ENCODE measurements around the gene PLA2G4F.

Gene PLA2G4F

DNA sequence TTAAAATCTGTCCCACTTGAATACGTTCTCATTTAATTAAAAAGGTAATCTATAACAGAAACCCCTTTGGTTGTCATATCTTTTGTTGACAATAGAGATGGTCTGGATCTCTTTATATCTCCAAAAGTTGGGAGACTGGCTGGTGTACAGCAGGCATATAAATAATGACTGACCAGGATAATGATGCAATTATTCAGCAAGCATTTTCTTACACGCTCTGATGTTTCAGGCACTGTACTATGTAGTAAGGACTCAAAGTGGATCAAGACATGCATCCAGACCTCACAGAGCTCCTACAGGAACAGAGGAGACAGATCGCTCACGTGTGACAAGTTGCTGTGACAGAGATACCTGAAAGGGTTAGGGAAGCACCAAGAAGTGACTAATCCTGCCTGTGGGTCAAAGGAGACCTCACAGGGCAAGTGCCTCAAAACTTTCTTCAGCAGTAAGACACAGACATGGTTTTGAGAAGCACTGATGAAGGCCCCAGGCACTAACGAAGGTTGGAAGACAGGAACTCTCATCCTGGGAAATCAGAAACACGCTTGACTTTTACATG, 26.0 kb upstream of the PLA2G4F start:
- no peak overlapping the region for H3K27ac ChIP-seq (replicated peaks)
- DNase-seq (ENCODE audit: low read depth in 1 of 2, low spot score in 1 of 2), result peak in 1 of 2 experiments; percentile 43
- no peaks in the 10 kb centered on the region for H3K27me3 ChIP-seq (ENCODE audit: insufficient read depth, poor library complexity, severe bottlenecking)
- TF ChIP-seq, protein P1, sequence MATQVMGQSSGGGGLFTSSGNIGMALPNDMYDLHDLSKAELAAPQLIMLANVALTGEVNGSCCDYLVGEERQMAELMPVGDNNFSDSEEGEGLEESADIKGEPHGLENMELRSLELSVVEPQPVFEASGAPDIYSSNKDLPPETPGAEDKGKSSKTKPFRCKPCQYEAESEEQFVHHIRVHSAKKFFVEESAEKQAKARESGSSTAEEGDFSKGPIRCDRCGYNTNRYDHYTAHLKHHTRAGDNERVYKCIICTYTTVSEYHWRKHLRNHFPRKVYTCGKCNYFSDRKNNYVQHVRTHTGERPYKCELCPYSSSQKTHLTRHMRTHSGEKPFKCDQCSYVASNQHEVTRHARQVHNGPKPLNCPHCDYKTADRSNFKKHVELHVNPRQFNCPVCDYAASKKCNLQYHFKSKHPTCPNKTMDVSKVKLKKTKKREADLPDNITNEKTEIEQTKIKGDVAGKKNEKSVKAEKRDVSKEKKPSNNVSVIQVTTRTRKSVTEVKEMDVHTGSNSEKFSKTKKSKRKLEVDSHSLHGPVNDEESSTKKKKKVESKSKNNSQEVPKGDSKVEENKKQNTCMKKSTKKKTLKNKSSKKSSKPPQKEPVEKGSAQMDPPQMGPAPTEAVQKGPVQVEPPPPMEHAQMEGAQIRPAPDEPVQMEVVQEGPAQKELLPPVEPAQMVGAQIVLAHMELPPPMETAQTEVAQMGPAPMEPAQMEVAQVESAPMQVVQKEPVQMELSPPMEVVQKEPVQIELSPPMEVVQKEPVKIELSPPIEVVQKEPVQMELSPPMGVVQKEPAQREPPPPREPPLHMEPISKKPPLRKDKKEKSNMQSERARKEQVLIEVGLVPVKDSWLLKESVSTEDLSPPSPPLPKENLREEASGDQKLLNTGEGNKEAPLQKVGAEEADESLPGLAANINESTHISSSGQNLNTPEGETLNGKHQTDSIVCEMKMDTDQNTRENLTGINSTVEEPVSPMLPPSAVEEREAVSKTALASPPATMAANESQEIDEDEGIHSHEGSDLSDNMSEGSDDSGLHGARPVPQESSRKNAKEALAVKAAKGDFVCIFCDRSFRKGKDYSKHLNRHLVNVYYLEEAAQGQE (IDR thresholded peaks at IDR 0.05; ENCODE audit: insufficient replicate concordance, low read depth), result no peak
- TF ChIP-seq SPI1 (IDR thresholded peaks at IDR 0.05; ENCODE audit: borderline replicate concordance, low read depth) (no peak), POLR2AphosphoS5 (IDR thresholded peaks at IDR 0.05; ENCODE audit: low read depth) (no peak), GABPA (IDR thresholded peaks at IDR 0.05; ENCODE audit: low read depth) (no peak)
- TF ChIP-seq, protein P2, sequence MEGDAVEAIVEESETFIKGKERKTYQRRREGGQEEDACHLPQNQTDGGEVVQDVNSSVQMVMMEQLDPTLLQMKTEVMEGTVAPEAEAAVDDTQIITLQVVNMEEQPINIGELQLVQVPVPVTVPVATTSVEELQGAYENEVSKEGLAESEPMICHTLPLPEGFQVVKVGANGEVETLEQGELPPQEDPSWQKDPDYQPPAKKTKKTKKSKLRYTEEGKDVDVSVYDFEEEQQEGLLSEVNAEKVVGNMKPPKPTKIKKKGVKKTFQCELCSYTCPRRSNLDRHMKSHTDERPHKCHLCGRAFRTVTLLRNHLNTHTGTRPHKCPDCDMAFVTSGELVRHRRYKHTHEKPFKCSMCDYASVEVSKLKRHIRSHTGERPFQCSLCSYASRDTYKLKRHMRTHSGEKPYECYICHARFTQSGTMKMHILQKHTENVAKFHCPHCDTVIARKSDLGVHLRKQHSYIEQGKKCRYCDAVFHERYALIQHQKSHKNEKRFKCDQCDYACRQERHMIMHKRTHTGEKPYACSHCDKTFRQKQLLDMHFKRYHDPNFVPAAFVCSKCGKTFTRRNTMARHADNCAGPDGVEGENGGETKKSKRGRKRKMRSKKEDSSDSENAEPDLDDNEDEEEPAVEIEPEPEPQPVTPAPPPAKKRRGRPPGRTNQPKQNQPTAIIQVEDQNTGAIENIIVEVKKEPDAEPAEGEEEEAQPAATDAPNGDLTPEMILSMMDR (IDR thresholded peaks at IDR 0.05; ENCODE audit: insufficient read depth, low read length), result no peak
- no peak overlapping the region for H3K4me3 ChIP-seq (replicated peaks; ENCODE audit: insufficient read depth, low read length)

DNA sequence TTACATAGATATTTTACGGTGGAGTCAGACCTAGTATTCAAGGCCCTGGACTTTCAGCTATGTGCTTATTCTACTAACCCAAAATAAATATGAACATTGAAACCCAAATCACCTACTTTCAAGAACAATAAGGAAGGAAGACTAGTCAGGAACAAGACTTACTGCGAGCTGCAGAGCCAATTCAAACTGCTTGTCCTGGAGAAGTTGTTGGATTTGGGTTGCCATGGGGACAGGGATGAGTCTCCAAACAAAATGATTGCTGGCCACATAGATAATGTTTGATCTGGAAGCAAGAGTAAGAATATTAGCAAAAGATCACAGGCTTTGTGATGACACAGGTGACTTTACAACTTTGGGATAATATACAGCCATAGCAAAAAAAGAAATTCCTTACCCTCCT, 21.6 kb upstream of the PLA2G4F start:
- DNase-seq (ENCODE audit: low read depth in 1 of 2, low spot score in 1 of 2), result no peak
- Histone ChIP-seq H3K27ac (replicated peaks) (no peak overlapping the region), H3K27me3 (ENCODE audit: insufficient read depth, poor library complexity, severe bottlenecking) (no peaks in the 10 kb centered on the region), H3K4me3 (replicated peaks; ENCODE audit: insufficient read depth, low read length) (no peak overlapping the region)
- TF ChIP-seq POLR2AphosphoS5 (IDR thresholded peaks at IDR 0.05; ENCODE audit: low read depth) (no peak), SPI1 (IDR thresholded peaks at IDR 0.05; ENCODE audit: borderline replicate concordance, low read depth) (no peak), GABPA (IDR thresholded peaks at IDR 0.05; ENCODE audit: low read depth) (no peak)
- TF ChIP-seq, protein P2 (IDR thresholded peaks at IDR 0.05; ENCODE audit: insufficient read depth, low read length), result no peak
- TF ChIP-seq, protein P1 (IDR thresholded peaks at IDR 0.05; ENCODE audit: insufficient replicate concordance, low read depth), result no peak

DNA sequence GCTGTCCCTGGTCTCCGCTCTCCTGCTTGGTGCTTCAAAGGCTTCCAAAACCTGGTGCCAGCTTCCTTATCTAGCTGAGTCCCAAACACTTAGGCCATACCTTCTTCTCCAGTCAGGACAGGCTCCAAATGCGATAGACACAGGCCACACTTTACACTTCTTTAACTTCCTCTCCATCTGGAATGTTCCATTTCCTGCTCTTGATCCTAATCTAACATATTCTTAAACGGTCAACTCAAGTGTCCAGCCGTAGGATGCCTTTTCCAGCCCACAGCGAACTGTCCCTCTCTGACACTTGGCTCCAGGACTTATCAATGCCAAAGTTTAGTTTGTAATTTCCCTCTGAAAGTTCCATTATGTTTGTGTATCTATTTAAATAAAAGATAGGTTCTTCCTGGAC, 19.2 kb upstream of the PLA2G4F start:
- TF ChIP-seq, protein P2 (IDR thresholded peaks at IDR 0.05; ENCODE audit: insufficient read depth, low read length), result no peak
- TF ChIP-seq SPI1 (IDR thresholded peaks at IDR 0.05; ENCODE audit: borderline replicate concordance, low read depth) (no peak), GABPA (IDR thresholded peaks at IDR 0.05; ENCODE audit: low read depth) (no peak), POLR2AphosphoS5 (IDR thresholded peaks at IDR 0.05; ENCODE audit: low read depth) (no peak)
- TF ChIP-seq, protein P1 (IDR thresholded peaks at IDR 0.05; ENCODE audit: insufficient replicate concordance, low read depth), result no peak
- no peak overlapping the region for H3K27ac ChIP-seq (replicated peaks)

More for the DNA sequence above, 19.2 kb upstream of the PLA2G4F start:
- H3K27me3 ChIP-seq (ENCODE audit: insufficient read depth, poor library complexity, severe bottlenecking), result no peaks in the 10 kb centered on the region
- H3K4me3 ChIP-seq (replicated peaks; ENCODE audit: insufficient read depth, low read length), result no peak overlapping the region
- no peak for DNase-seq (ENCODE audit: low read depth in 1 of 2, low spot score in 1 of 2)

Data from HL-60 (cell line).